ENCODE data around the gene C10orf90. TPM values are rescaled to one million over a fixed set of nuclear protein-coding genes. Genes with fewer than 3 reads are reported as not detected.

C10orf90 gene
- total RNA-seq, 1 experiment from 2014 or later = not detected

DNA sequence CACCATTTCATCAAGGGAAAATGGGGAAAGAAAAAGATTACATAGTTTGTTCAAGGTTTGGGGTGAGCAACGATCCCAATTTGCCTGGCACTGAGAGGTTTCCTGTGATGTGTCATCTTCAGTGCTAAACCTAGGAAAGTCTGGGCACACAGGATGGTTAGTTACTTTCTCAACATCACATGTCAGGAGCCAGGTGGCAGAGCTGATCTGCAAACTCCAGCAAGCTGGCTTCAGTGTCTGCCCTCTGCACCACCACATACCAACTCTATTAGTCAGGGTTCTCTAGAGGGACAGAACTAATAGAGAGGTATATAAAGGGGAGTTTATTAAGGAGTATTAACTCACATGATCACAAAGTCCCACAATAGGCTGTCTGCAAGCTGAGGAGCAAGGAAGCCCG is 293.5 kb downstream of the C10orf90 start:
- no CpG with 5 or more reads among the region's 2 CpGs for WGBS (ENCODE audit: extremely low coverage, insufficient read length, low lambda C conversion rate)

More for the DNA sequence above, 293.5 kb downstream of the C10orf90 start:
- Histone ChIP-seq H3K9me3 (ENCODE audit: control insufficient read depth, low read depth, low read length) (no peaks in the 10 kb centered on the region), H2BK12ac (ENCODE audit: insufficient read length, low read depth, low read length) (no peak overlapping the region), H2AFZ (ENCODE audit: low read length) (no peak overlapping the region), H3K79me2 (ENCODE audit: insufficient read depth, low read length) (no peaks in the 10 kb centered on the region), H3K4me2 (ENCODE audit: insufficient read depth, insufficient read length, low read length) (no peak overlapping the region), H3K23ac (ENCODE audit: insufficient read length, low read depth, low read length) (no peak overlapping the region), H3K14ac (ENCODE audit: insufficient read depth, low read length) (no peak overlapping the region), H4K5ac (ENCODE audit: insufficient read length, low read depth, low read length) (no peak overlapping the region), H2AK5ac (ENCODE audit: insufficient read length, low read length) (peak overlapping the region; percentile 41), H4K8ac (replicated peaks; ENCODE audit: insufficient read length, low read depth, low read length) (no peak overlapping the region), H2BK5ac (ENCODE audit: insufficient read length, low read length) (no peak overlapping the region), H3K56ac (ENCODE audit: insufficient read length, low read depth, low read length) (no peak overlapping the region), H2BK15ac (ENCODE audit: low read depth, low read length) (no peak overlapping the region), H2BK20ac (ENCODE audit: low read depth, low read length, poor library complexity, severe bottlenecking) (no peak overlapping the region), H3K27me3 (ENCODE audit: insufficient read depth, low read length) (no peaks in the 10 kb centered on the region), H3K4ac (ENCODE audit: low read depth, low read length) (no peak overlapping the region), H3K23me2 (ENCODE audit: insufficient read length, low read depth, low read length, poor library complexity, severe bottlenecking) (no peaks in the 10 kb centered on the region), H2BK120ac (ENCODE audit: low read depth, low read length, poor library complexity, severe bottlenecking) (no peak overlapping the region), H3K79me1 (ENCODE audit: insufficient read depth, low read depth, low read length, poor library complexity, severe bottlenecking) (no peaks in the 10 kb centered on the region), H3K4me1 (ENCODE audit: insufficient read depth, low read length) (no peaks in the 10 kb centered on the region), H4K20me1 (ENCODE audit: control insufficient read depth, insufficient read depth, insufficient read length) (no peaks in the 10 kb centered on the region), H3K27ac (ENCODE audit: insufficient read length, low read depth, low read length) (no peak overlapping the region), H3K9ac (ENCODE audit: extremely low read depth, insufficient read length, low read length) (no peak overlapping the region), H4K91ac (ENCODE audit: insufficient read length, low read depth, low read length) (no peak overlapping the region), H3K18ac (ENCODE audit: insufficient read length, low read depth, low read length) (no peak overlapping the region), H3T11ph (ENCODE audit: low read length) (no peak overlapping the region)
- Mint-ChIP-seq H3K9me3 (peaks cover 30 to 46% of the 10 kb centered on the region in 2 experiments), H3K4me3 (no peak overlapping the region), H3K36me3 (ENCODE audit: insufficient read depth in 1 of 3, low read depth in 3 of 3) (peaks cover 7 to 36% (median 18%) of the 10 kb centered on the region in 3 experiments), H3K27me3 (ENCODE audit: low read depth) (no peaks in the 10 kb centered on the region; the same call in none of the 2 replicates), H3K4me1 (peaks cover 2 to 4% of the 10 kb centered on the region in 2 experiments; a peak in 2 of 4 replicates), H3K27ac (no peak overlapping the region)
- DNase-seq = no peak
- no peak for TF ChIP-seq CTCF (conservative IDR thresholded peaks at IDR 0.05)

All from H9 (cell line).